ENCODE measurements around the gene UNC13C. TPM values are rescaled to one million over a fixed set of nuclear protein-coding genes. Genes with fewer than 3 reads are reported as not detected.

The UNC13C gene
- total and polyA plus RNA-seq, 8 donors, result 0.03 to 6.4 (median 2.3) TPM; not detected in 3

DNA sequence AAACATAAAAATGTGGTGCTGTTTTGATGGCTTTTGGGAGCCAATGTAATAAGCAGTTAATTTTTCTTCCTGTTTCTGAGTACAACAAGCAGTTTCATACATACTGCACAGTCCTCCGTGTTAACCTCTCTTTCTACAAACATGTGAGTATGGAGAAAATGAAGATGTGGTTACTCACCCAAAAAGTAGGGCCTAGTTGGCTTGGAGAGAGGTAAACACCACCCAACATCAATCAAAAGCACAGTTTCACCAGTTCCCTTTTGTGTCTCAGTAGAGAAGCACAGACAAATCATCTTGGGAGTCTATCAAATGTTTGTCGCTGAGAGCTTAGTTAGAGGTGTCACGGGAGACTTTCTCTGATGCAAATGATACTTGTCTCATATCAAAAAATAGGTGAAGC lies 320.2 kb downstream of the UNC13C start:
- Histone ChIP-seq H3K27me3 (no peaks in the 10 kb centered on the region), H3K9me3 (no peaks in the 10 kb centered on the region), H3K36me3 (no peaks in the 10 kb centered on the region), H3K4me1 (no peaks in the 10 kb centered on the region), H3K27ac (no peak overlapping the region), H3K4me3 (no peak overlapping the region)
- no peak for DNase-seq
- intact Hi-C loops (cut with DNase I; ENCODE audit: low total_unique reads), result no loop called here
- WGBS, 5 donors, result 71 to 88% (median 83%) methylated on average over 3 of the region's 3 CpGs
- TF ChIP-seq POLR2AphosphoS5 (IDR thresholded peaks at IDR 0.05) (no peak), EP300 (IDR thresholded peaks at IDR 0.05) (no peak), POLR2A (IDR thresholded peaks at IDR 0.05) (no peak)
- TF ChIP-seq, protein P1, sequence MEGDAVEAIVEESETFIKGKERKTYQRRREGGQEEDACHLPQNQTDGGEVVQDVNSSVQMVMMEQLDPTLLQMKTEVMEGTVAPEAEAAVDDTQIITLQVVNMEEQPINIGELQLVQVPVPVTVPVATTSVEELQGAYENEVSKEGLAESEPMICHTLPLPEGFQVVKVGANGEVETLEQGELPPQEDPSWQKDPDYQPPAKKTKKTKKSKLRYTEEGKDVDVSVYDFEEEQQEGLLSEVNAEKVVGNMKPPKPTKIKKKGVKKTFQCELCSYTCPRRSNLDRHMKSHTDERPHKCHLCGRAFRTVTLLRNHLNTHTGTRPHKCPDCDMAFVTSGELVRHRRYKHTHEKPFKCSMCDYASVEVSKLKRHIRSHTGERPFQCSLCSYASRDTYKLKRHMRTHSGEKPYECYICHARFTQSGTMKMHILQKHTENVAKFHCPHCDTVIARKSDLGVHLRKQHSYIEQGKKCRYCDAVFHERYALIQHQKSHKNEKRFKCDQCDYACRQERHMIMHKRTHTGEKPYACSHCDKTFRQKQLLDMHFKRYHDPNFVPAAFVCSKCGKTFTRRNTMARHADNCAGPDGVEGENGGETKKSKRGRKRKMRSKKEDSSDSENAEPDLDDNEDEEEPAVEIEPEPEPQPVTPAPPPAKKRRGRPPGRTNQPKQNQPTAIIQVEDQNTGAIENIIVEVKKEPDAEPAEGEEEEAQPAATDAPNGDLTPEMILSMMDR (IDR thresholded peaks at IDR 0.05), result no peak

DNA sequence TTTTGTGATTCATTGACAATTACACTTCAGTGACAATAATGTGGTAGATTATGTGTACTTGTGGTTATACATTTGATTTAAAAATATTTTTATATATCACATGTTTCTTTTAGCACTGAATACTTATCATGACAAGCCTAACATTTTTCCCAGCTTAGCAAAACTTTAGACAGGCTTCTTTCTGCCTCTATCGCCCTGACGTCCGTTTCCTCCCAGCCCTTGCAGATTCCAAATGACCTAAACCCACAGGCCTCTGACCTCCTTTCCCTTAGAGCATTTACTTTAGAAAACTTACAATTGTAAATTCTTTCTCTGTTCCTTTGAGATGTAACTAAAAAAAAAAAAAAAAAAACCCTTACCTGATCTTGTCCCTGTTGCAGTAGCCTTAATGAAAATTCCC lies 326.1 kb downstream of the UNC13C start:
- 37 to 59% (median 54%) methylated on average over 3 of the region's 3 CpGs for WGBS, 5 donors

DNA sequence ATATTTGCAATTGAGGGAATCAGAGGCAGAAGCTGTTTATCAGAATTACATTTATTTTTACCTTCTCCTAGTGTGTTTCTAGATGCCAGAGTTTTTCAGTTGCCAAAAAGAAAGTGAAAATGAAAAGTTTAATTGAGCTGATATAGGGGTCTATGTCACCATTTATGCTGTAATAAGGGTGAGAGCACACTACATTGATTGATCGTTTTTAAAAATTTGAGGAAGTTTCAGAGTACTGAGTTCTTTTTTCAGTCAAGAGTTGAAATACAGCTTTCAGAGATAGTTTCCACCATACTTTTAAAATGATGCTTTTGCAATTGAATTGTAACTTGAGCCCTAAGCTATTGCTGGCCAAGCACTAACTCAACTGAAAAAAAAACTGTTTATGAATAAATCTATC lies 326.9 kb downstream of the UNC13C start:
- Histone ChIP-seq H3K9me3 (peaks cover 0 to 2% (median 0%) of the 10 kb centered on the region in 4 donors), H3K27me3 (no peaks in the 10 kb centered on the region), H3K4me1 (no peaks in the 10 kb centered on the region), H3K27ac (no peak overlapping the region), H3K4me3 (no peak overlapping the region), H3K36me3 (no peaks in the 10 kb centered on the region)
- WGBS, 5 donors, result 77 to 93% (median 85%) methylated on average over 1 of the region's 1 CpG
- DNase-seq, result no peak
- intact Hi-C loops (cut with DNase I; ENCODE audit: low total_unique reads), result no loop called here
- TF ChIP-seq POLR2A (IDR thresholded peaks at IDR 0.05) (no peak), POLR2AphosphoS5 (IDR thresholded peaks at IDR 0.05) (no peak), EP300 (IDR thresholded peaks at IDR 0.05) (no peak)
- TF ChIP-seq, protein P1 (IDR thresholded peaks at IDR 0.05), result no peak

More for the DNA sequence above, 326.1 kb downstream of the UNC13C start:
- TF ChIP-seq, protein P1 (IDR thresholded peaks at IDR 0.05), result no peak
- TF ChIP-seq EP300 (IDR thresholded peaks at IDR 0.05) (no peak), POLR2A (IDR thresholded peaks at IDR 0.05) (no peak), POLR2AphosphoS5 (IDR thresholded peaks at IDR 0.05) (no peak)
- Histone ChIP-seq H3K27me3 (no peaks in the 10 kb centered on the region), H3K4me1 (no peaks in the 10 kb centered on the region), H3K9me3 (no peaks in the 10 kb centered on the region), H3K27ac (no peak overlapping the region), H3K4me3 (no peak overlapping the region), H3K36me3 (no peaks in the 10 kb centered on the region)
- intact Hi-C loops (cut with DNase I; ENCODE audit: low total_unique reads), result no loop called here
- no peak for DNase-seq

DNA sequence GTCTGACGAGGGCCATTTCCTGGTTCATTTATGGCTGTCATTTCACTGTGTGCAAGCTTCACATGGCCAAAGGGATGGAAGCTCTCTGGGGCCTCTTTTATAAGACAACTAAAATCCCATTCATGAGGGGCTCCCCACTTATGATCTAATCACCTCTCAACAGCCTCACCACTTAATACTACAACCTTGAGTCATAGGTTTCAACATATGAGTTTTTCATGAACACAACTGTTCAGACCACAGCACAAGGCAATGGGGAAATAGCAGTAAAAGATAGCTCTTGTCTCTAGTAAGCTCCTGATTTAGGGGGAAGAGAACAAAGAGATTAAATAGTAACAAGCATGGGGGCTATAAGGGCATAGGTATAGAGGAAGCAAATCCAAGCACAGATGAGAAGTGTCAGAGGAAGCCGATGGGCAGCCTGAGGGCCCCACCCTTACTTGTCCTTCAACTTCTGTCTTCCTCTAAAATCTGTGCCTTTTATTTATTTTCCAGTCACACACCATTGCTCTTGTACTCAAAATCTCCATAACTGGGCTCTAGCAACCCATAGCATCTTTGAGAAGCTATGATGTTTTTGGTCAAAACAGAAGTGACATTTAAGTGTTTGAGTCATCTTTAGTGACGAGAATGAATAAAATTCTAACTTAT lies 329.1 kb downstream of the UNC13C start:
- Histone ChIP-seq H3K36me3 (no peaks in the 10 kb centered on the region), H3K4me1 (no peaks in the 10 kb centered on the region), H3K27me3 (no peaks in the 10 kb centered on the region), H3K4me3 (no peak overlapping the region), H3K27ac (no peak overlapping the region), H3K9me3 (peaks cover 0 to 3% (median 0%) of the 10 kb centered on the region in 4 donors)
- intact Hi-C loops (cut with DNase I; ENCODE audit: low total_unique reads), result no loop called here
- 68 to 89% (median 81%) methylated on average over 3 of the region's 3 CpGs for WGBS, 5 donors
- no peak for DNase-seq
- TF ChIP-seq POLR2AphosphoS5 (IDR thresholded peaks at IDR 0.05), result no peak
- TF ChIP-seq POLR2A (IDR thresholded peaks at IDR 0.05), result no peak
- TF ChIP-seq, protein P1 (IDR thresholded peaks at IDR 0.05), result no peak
- no peak for TF ChIP-seq EP300 (IDR thresholded peaks at IDR 0.05)
